NCI-H524 treated with DMSO at 0.1 percent for 48 hours (cell line): Measurements from ENCODE around the gene LCE3E.
"Not testable (repeated sequence)": the region's sequence is repeated elsewhere in the genome, so short reads cannot be mapped to it uniquely, and the experiment has no call there.

Source experiments
- DNase-seq: peaks from one replicate; lab custom pipeline; 2025; lab: John Stamatoyannopoulos, UW

Gene LCE3E, protein sequence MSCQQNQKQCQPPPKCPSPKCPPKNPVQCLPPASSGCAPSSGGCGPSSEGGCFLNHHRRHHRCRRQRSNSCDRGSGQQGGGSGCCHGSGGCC

DNA sequence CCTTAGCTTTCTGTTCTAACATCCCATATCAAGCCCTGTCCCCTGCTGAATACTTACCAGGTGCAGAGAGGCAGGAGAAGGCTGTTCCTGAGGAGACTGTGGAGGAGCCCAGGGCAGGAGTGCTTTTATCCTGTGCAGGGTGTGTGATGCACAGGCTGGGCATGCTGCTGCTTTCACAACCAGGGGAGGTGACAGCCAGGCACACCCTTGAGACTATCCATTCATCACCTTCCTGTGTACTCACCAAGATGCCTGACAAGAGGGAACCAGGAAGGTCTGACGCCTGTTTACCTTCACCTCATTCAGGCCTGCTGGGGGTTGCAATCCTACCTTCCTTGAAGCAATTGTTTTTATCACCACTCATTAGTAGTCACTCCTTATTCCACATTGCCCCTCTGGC is at the start of gene LCE3E:
Gene LCE3E, minus strand, starts transcription at position 100 of the 400 bp plus-strand sequence. CDS start 572 bp downstream, outside the sequence.
- no peak for DNase-seq

DNA sequence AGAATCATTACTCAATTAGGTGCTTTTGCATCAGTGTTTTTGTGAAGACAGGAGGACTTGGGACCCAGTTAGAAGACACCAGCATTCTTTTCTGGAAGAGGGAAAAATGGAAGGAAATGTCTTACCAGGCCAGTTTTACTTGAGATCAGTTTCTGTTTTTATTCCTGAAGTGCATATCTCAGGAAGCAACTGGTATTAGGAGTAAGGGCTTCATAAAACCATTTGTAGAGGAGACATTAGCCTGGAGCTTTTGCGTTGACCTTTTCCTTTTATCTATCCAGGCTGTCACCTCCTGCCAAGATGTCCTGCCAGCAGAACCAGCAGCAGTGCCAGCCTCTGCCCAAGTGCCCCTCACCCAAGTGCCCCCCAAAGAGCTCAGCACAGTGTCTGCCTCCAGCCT is 46.9 kb upstream of the LCE3E start, which contains the start of gene LCE3B:
Gene LCE3B, plus strand, starts transcription at position 301 of the 400 bp plus-strand sequence. Its CDS starts 0 bp downstream, at position 301.
- DNase-seq: no peak

DNA sequence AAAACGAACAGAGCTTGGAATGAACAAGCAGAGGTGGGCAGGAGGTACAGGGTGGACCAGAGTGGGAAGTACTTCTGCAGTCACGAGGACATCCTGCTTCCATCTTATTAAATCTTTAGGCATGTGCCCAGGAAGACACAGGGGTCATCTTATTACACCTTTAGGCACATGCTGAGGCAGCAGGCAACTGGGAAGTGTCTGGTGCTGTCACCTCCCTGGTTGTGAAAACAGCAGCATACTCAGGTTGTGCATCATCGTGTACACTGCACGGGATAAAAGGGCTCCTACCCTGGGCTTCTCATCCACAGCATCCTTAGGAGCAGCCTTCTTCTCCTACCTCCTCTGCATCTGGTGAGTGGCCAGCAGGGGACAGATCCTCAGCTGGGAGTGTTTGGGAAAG is 33.4 kb upstream of the LCE3E start, which contains the start of gene LCE3C:
Gene LCE3C, plus strand, starts transcription at position 301 of the 400 bp plus-strand sequence. CDS start 498 bp downstream, outside the sequence.
- no peak for DNase-seq

DNA sequence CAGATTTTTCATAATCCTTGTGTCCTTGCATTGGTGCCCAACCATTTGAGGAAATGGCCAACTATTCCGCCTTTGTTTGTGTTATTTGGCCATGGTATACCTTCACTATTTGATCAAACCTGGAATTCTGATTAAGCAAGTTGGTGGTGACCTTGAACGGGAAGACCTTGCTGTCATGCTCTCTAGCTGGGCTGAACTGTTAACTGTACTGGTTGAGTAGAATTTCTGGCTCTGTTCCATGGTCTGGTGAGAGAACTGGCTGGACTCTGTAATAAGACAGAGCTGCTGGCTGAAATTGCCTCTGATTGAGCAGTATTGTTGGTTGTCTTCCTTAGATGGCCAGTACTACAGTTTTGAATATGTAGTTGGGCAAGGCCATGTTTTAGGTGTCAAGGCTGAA is 30.4 kb upstream of the LCE3E start:
- no peak for DNase-seq

DNA sequence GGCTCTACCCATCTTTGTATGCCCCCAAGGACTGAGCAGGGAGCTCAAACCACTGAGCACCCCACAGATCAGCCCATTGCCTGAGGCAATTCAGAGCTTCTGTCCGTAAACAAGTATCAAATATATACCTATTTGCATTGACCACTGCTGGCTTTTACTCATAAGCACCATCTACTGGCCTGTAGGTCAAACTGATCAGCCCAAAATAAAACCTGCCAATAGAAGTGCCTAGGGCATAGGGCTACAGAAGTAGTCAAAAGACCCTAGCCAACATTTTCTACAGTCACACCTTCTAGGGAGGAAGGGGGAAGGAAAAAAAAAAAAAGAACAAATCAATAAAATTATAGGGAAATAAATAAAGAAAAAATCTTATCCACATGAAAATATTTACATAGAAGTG is 19.0 kb upstream of the LCE3E start:
- no peak for DNase-seq

DNA sequence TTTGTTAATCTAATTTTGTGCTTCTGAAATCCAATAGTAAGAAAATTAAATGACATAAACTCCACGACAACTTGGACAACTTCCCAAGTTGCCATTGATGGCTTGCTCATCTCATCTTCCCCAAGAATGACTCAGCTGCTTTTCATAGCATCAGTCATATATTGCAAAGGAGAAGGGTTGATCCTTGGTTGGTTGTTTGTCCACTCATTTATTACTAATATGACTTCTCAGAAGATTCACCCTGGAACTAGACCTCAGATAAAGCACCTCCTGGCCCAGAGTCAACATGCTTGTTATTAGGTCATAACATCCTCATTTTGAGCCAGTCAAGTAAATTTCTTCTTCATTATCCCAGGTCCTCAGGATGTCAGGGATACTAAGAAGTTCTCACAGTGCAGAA is 16.1 kb upstream of the LCE3E start:
- no peak for DNase-seq

DNA sequence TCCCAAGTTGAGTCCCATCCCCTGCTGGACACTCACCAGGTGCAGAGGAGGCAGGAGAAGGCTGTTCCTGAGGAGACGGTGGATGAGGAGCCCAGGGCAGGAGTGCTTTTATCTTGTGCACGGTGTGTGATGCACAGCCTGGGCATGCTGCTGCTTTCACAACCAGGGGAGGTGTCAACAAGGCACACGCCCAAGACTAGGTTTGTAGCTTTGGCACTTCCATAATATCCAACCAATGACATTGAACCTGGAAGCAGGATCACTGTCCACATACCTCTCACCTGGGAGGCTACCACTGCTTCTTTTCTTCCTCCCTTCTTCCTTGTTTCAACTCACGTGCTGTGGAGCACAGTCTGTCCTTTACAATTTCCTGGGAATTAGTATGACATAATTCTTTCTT is 13.9 kb upstream of the LCE3E start, which contains the start of gene LCE3D:
Gene LCE3D, minus strand, starts transcription at position 84 of the 400 bp plus-strand sequence. CDS start 580 bp downstream, outside the sequence.
- no peak for DNase-seq

DNA sequence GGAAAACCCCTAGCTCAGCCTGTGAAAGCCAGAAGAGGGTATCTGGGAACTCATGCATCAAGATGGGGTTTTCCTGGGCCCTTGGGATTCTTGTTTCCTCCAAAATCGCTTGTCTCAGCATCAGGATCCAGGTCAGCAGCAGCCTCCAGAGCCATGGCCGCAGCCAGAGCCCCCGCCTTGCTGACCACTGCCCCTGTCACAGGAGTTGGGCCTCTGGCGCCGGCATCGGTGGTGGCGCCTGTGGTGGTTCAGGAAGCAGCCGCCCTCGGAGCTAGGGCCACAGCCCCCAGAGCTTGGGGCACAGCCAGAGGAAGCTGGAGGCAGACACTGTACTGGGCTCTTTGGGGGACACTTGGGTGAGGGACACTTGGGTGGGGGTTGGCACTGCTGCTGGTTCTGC is 12.9 kb upstream of the LCE3E start:
- DNase-seq: not testable (repeated sequence)

DNA sequence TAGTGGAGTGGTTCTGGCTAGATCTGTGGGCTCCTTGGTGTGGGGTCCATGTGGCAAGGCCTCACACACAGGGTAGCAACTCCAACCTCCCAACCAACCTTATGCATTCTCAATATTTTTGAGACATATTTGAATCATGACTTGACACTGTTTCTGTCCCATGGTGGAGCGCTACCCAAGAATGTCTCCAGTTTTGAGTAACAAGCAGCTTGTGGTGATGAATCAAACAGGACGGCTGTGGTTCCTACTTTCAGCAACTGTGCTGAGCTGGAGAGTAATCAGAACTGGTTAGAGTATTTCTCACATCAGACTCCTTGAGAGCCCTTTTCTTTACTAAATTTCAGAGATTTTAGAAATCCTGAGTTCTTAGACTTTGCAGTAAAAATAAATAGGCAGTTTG is 10.6 kb upstream of the LCE3E start:
- DNase-seq: no peak

DNA sequence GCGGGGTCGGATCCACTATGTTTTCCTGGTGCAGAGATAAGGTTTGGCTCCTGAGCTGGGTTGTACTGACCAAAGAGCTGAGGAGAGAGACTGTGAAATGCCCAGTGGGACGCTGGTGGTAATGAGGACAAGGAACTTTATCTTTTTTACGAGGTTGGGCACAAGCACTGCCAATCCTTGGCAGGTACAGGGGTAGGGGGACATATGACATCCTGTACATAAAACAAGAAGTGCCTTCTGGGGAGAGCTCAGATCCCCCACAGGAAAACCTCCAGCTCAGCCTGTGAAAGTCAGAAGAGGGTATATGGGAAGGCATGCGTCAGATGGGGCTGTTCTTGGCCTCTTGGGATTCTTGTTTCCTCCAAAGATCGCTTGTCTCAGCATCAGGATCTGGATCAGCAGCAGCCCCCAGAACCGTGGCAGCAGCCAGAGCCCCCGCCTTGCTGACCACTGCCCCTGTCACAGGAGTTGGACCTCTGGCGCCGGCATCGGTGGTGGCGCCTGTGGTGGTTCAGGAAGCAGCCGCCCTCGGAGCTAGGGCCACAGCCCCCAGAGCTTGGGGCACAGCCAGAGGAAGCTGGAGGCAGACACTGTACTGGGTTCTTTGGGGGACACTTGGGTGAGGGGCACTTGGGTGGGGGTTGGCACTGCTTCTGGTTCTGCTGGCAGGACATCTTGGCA is 905 bp downstream of the LCE3E start:
- no peak for DNase-seq

DNA sequence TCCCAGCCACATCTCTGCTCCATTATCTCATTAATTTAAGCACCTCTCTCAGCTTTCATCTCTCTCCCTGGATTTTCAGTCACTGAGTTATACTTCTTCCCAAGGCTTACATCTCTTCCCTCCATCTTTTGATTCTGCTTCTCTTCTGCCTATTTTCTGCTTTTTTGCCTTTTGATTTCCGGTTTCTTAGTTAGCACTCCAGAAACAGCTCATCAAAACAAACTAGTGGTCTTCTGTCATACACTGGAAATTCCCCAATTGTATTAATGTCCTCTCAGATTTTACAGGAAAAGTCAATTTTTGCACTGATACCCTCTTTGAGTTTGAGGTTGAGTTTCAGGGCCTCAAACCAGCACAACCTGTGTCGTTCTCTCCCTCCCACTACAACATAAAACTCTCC is 1.5 kb downstream of the LCE3E start:
- no peak for DNase-seq

DNA sequence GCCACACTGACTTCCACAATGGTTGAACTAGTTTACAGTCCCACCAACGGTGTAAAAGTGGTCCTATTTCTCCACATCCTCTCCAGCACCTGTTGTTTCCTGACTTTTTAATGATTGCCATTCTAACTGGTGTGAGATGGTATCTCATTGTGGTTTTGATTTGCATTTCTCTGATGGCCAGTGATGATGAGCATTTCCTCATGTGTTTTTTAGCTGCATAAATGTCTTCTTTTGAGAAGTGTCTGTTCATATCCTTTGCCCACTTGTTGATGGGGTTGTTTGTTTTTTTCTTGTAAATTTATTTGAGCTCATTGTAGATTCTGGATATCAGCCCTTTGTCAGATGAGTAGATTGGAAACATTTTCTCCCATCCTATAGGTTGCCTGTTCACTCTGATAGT is 18.2 kb downstream of the LCE3E start:
- DNase-seq: not testable (repeated sequence)

DNA sequence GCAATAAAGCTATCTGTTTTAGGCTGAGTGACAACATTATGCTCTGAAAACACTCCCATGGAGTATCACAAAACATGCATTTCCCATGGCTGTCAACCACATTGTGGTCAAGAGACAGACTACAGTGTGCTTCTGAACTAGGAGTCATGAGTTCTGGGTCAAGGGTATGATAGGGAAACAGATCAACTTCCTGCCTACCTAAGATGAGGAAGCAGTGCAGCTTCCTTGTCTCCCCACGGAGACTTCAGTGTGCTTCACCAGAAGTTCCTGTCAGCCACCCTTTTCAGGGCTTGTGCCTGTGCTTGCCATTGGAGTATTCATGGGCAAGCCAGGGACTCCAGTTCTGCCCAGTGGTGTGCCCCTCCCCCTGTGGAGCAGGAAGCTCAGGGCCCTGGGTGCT is 19.9 kb downstream of the LCE3E start:
- no peak for DNase-seq

DNA sequence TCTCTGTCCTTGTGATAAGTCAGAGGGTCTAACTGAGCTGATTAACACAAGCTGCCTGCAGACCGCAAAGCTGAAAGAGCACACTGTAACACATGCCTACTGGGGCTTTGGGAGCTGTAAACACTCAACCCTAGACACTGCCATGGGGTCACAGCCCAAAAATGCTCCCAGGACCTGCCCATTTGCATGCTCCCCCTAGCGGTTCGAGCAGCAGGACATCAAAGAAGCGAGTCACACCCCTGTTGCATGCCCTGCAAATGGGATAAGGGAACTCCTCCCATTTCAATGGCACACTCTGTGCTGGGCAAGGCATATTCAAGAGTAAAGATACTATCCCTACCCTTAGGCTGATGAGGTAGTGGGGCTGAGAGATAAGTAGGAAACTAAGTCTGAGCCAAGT is 22.8 kb downstream of the LCE3E start:
- no peak for DNase-seq

DNA sequence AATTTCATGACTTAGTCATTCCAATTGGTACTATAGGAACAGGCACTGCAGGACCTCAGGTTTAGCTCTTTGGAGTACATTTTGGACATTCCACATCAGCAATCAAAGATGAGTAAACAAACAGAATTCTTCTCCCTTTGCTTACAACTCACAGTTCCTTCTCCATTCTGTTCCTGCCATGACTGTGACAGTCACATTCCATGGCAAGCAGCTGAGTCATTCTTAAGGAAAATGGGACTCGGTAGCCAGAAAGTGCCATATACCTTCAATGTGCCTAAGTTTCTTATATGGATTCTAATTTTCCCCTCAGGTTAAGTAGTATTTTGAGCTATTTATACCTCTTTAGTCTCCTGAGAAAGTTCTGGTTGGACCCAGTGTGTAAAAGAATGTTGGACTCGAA is 26.7 kb downstream of the LCE3E start:
- no peak for DNase-seq

DNA sequence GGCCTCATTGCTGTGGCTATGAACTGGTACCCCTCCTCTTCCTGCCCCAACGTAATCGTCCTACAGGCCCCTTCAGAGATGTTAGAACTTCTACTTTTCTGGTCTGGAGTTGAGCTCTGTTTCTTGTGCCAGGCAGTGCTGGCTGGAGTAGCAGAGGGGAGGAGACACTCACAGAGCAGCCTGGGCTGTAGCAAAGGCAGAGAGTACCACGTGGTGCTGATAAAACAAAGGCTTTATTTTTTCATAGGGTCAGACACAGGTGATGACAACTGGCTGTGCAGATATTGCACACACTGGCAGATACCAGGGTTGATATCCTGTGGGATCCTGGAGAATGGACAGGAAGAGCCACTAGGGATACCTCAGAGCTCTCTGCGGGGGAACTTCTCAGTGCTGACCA is 29.1 kb downstream of the LCE3E start:
- no peak for DNase-seq

DNA sequence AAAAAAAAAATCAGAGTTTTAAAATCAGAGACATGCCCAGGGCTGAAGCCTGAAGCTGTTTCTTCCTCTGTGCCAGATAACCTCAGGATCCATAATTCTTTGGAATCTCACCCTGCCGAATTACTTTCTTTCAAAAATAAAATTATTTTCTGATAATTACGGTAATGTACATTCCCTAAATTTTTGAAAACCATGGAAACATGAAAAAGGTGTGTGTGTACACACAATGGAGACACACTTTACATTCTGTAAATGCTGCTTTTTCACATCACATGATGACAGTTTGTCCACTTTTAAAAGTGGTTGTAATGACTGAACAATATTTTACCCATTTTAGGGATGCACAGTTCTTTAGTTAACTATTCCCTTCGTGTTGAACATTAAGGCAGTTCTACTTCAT is 30.8 kb downstream of the LCE3E start:
- DNase-seq: no peak

DNA sequence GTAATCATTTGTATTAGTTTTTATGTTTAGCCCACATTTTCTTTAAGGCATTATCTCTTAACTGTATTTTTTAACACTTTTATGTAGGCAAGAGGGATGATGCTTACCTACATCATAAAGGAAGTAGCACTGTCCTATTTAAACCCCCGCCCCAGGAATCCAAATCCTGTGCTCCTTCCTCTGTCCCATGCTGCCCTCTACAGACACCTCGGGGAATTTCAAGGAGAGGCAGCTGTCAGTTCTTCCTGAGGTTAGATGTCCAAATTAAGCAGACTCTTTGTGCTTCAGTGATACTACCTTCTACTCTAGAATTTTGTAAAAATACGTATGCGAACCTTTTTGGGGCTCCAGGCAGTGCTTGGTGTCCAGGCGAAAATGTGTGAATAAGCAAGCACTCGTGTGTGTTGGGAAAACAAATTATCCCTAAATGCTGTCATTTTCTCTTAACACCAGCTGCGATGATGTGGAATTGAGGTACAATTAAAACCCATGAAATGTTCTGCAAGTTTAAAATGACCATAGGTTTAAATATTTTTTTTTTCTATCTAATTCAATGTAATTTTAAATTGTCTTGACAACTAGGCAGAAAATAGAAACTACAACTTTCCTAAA is 33.1 kb downstream of the LCE3E start:
- DNase-seq: no peak

DNA sequence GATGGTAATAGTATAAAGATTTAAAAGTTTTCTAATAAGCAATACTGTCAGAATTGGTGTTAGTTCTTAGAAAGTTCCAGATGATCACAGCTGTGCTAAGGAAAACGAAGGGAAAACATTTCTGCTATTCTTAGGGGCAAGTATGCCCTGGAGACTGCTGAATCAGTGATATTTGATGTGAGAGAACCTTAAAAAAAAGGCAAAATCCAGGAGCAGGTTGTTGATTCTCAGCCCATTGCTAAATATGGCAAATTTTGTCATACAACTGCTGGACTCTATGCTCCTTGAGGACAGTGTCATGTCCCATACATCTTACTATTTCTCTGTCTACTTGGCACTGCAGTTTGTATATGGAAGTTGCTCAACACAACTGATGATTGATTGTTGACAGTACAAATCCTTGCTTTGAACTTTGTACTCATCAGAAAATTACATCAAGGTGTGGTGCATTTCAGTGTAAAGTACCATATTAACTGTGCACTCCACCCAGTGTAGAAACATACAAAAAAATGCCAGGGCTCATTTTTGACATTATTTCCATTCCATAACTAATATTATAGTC is 41.4 kb downstream of the LCE3E start:
- DNase-seq: no peak

DNA sequence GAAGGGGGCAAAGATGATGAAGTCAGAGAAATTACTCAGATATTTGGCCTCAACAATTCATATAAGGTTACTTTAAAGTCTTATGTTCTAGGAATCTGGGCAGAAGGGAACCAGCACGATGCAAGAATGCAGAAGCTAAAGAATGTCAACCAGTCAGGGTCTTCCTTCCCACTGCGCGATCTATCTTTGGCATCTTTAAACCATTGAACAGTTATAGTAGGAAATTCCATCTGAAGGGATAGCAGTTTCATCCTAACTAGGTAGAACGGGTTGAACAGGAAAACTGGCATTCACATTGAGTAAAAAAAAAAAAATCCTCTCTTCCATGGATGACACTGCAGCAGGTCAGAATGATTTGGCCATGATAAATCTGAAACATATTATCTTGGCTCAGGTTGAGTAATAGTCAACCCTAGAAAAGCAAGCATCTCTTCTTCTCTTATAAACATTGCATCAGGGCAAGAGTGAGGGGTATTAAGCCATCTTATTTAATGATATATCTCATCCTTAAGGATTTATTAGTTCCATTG is 46.0 kb downstream of the LCE3E start:
- no peak for DNase-seq

DNA sequence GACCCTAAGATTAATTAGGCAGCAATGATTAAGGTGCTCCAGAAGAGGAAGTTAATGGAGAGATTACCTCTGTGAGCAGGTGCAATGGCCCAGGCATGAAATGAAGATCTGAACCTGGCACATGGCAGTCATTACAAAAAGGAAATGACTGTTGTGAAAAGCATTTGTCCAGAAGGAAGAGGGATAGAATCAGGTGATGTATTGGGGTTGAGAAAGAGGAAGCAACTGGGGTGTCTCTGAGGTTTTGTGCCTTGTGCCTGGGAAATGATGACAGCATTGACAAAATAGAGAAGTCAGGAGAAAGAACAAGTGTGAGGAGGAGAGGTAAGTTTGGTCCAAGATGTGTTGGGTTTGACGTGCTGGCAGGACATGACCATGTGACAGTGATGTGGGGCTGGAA is 46.7 kb downstream of the LCE3E start:
- no peak for DNase-seq

DNA sequence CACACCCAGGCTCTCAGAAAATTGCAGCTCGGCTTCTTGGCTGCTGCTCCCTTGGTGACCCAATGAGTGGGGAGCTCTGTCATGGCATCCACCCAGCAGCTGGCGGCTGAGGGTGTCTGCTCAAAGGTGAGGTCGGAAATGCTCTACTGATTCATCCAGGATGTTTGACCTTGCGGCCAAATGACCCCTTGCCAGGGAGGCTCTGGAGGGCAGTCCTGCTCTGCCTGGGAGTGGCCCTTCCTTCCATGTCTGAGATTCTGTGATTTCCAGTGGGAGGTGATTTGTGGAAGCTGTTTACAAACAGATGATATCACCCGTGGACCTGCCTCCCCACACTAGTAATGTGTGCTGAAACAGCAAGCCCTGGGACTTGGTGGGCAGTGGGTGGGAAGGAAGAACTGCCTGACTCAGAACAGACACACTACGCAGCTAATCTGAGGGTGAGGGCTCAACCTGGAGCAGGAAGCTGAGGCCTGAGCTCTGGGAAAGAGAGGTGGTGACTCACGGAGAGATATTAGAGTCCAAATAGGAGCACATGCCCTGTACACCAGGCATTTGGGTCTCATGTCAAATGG is 49.3 kb downstream of the LCE3E start:
- no peak for DNase-seq
